ENCODE results near the gene MKX.

The MKX gene

DNA sequence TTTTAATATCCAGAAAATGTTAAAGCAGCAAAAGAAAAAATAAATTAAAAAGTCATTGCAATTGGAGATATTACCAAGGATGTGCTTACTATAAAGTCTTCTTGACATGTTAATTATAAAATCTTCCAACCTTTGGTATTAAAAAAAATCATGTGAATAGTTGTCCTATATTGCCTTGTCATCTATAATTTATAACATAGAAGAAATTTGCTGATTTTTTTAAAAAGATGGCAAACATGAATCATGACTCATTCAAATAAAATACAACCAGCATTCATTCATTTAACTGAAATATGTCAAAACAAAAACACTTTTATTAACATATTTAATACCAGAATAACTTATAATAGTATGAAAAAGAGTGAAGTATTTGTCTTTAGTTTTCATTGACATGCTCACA is 72.6 kb downstream of the MKX start:
- H3K9me3 ChIP-seq (ENCODE audit: control extremely low read depth in 1 of 5, control insufficient read depth in 4 of 5, insufficient read depth in 2 of 5, low read depth in 1 of 5, low read length in 4 of 5): no peaks in the 10 kb centered on the region
- no peak overlapping the region for H3K27ac ChIP-seq (ENCODE audit: insufficient read depth in 1 of 2, low read depth in 1 of 2, low read length in 2 of 2, poor library complexity in 1 of 2, severe bottlenecking in 2 of 2)
- H3K4me3 ChIP-seq (ENCODE audit: control insufficient read depth in 1 of 7, extremely low read depth in 1 of 7, insufficient read depth in 4 of 7, low read depth in 2 of 7, low read length in 6 of 7): no peak overlapping the region
- no peaks in the 10 kb centered on the region for H3K4me1 ChIP-seq (ENCODE audit: control extremely low read depth in 1 of 4, control insufficient read depth in 4 of 4, insufficient read depth in 4 of 4, low read length in 3 of 4)
- H3K27me3 ChIP-seq (replicated peaks in 2 of 5; ENCODE audit: control insufficient read depth in 4 of 5, insufficient read depth in 5 of 5, low read length in 4 of 5): no peaks in the 10 kb centered on the region
- no peaks in the 10 kb centered on the region for H3K36me3 ChIP-seq (ENCODE audit: control insufficient read depth in 4 of 4, insufficient read depth in 4 of 4, low read length in 3 of 4)
- DNase-seq: no peak
- ChIA-PET CTCF (interaction anchor here (1.4 kb wide), 1 partner anchor 18 kb away, joined by 3 read pairs; no protein-coding TSS in a partner anchor), POLR2A (no interaction called here)

DNA sequence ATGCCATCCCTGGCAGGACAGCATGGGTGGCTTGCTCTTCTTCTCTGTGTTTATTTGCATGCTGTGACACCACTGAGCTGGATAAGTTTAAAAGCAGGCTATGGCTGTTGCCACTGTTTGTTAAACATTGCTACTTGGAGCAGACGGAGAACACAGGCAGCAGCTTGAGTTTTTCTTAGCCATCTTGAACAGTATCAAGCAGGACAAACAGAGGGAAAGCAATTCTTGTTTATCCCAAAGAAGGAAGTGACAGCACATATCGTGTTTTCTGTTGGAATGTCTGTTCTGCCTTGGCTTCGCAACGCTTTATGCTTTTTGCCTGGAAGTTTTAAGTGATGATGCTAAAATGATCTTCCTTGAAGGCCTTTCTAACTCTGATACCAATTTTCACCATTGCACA is 73.8 kb downstream of the MKX start:
- Histone ChIP-seq H3K4me3 (ENCODE audit: control insufficient read depth in 1 of 7, extremely low read depth in 1 of 7, insufficient read depth in 4 of 7, low read depth in 2 of 7, low read length in 6 of 7) (no peak overlapping the region), H3K27me3 (replicated peaks in 2 of 5; ENCODE audit: control insufficient read depth in 4 of 5, insufficient read depth in 5 of 5, low read length in 4 of 5) (no peaks in the 10 kb centered on the region), H3K27ac (ENCODE audit: insufficient read depth in 1 of 2, low read depth in 1 of 2, low read length in 2 of 2, poor library complexity in 1 of 2, severe bottlenecking in 2 of 2) (no peak overlapping the region), H3K4me1 (ENCODE audit: control extremely low read depth in 1 of 4, control insufficient read depth in 4 of 4, insufficient read depth in 4 of 4, low read length in 3 of 4) (no peaks in the 10 kb centered on the region), H3K36me3 (ENCODE audit: control insufficient read depth in 4 of 4, insufficient read depth in 4 of 4, low read length in 3 of 4) (no peaks in the 10 kb centered on the region), H3K9me3 (ENCODE audit: control extremely low read depth in 1 of 5, control insufficient read depth in 4 of 5, insufficient read depth in 2 of 5, low read depth in 1 of 5, low read length in 4 of 5) (no peaks in the 10 kb centered on the region)
- POLR2A ChIA-PET: no interaction called here
- WGBS (ENCODE audit: insufficient coverage): 97% methylated on average over 4 of the region's 4 CpGs
- CTCF ChIA-PET: interaction anchor here (0.6 to 1.4 kb wide), 4 partner anchors 10 to 142 kb away, joined by 3 to 5 read pairs (median 3); no protein-coding TSS in a partner anchor
- DNase-seq: no peak

DNA sequence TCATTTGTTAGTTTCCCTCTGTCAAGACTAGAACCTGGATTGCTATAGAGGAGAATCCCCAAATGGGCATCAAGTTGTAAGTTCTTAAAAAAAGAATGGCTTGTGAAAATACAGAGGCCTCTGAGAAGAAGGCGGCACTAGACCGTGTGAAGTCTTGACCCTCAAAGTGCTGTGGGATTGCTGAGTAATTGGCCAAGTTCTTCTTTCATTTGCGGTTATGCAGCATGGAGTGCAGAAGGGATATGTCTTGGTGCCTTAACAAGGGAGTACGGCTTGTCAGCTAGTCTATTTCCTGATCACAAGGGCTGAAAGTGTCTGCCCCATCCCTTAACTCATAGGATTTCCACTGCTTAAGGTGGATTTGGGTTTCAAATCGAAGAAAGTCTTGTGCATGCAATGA is 81.2 kb downstream of the MKX start:
- Histone ChIP-seq H3K4me3 (ENCODE audit: control insufficient read depth in 1 of 7, extremely low read depth in 1 of 7, insufficient read depth in 4 of 7, low read depth in 2 of 7, low read length in 6 of 7) (no peak overlapping the region), H3K9me3 (ENCODE audit: control extremely low read depth in 1 of 5, control insufficient read depth in 4 of 5, insufficient read depth in 2 of 5, low read depth in 1 of 5, low read length in 4 of 5) (peaks cover 0 to 2% (median 0%) of the 10 kb centered on the region in 5 experiments), H3K27me3 (replicated peaks in 2 of 5; ENCODE audit: control insufficient read depth in 4 of 5, insufficient read depth in 5 of 5, low read length in 4 of 5) (no peaks in the 10 kb centered on the region), H3K4me1 (ENCODE audit: control extremely low read depth in 1 of 4, control insufficient read depth in 4 of 4, insufficient read depth in 4 of 4, low read length in 3 of 4) (peaks cover 0 to 4% (median 0%) of the 10 kb centered on the region in 4 experiments), H3K36me3 (ENCODE audit: control insufficient read depth in 4 of 4, insufficient read depth in 4 of 4, low read length in 3 of 4) (no peaks in the 10 kb centered on the region), H3K27ac (ENCODE audit: insufficient read depth in 1 of 2, low read depth in 1 of 2, low read length in 2 of 2, poor library complexity in 1 of 2, severe bottlenecking in 2 of 2) (no peak overlapping the region)
- DNase-seq: no peak
- POLR2A ChIA-PET: no interaction called here
- WGBS (ENCODE audit: insufficient coverage): 82% methylated on average over 4 of the region's 5 CpGs
- CTCF ChIA-PET: no interaction called here

DNA sequence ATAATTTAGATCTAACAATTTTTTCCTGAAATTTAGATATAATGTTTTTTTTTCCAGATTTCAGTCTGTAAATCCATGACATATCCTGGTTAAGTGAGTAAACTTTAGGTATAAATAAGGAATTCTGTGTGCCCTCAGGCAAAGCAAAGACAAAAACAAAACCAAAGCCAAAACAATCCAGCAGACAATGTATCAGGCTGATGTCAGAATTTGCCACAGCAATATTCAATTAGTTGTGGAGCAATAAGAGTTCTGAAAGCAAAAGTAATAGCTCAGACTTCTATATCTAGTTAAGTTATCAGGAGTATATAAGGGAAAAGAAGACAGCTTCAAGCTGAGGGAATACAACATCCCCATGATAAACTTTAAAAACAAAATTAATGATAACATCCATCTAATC is 82.0 kb downstream of the MKX start:
- ChIA-PET POLR2A (no interaction called here), CTCF (no interaction called here)
- H3K27me3 ChIP-seq (replicated peaks in 2 of 5; ENCODE audit: control insufficient read depth in 4 of 5, insufficient read depth in 5 of 5, low read length in 4 of 5): no peaks in the 10 kb centered on the region
- peaks cover 0 to 2% (median 0%) of the 10 kb centered on the region in 5 experiments for H3K9me3 ChIP-seq (ENCODE audit: control extremely low read depth in 1 of 5, control insufficient read depth in 4 of 5, insufficient read depth in 2 of 5, low read depth in 1 of 5, low read length in 4 of 5)
- H3K4me1 ChIP-seq (ENCODE audit: control extremely low read depth in 1 of 4, control insufficient read depth in 4 of 4, insufficient read depth in 4 of 4, low read length in 3 of 4): peaks cover 0 to 4% (median 0%) of the 10 kb centered on the region in 4 experiments
- H3K4me3 ChIP-seq (ENCODE audit: control insufficient read depth in 1 of 7, extremely low read depth in 1 of 7, insufficient read depth in 4 of 7, low read depth in 2 of 7, low read length in 6 of 7): no peak overlapping the region
- H3K27ac ChIP-seq (ENCODE audit: insufficient read depth in 1 of 2, low read depth in 1 of 2, low read length in 2 of 2, poor library complexity in 1 of 2, severe bottlenecking in 2 of 2): no peak overlapping the region
- H3K36me3 ChIP-seq (ENCODE audit: control insufficient read depth in 4 of 4, insufficient read depth in 4 of 4, low read length in 3 of 4): no peaks in the 10 kb centered on the region
- DNase-seq: no peak

DNA sequence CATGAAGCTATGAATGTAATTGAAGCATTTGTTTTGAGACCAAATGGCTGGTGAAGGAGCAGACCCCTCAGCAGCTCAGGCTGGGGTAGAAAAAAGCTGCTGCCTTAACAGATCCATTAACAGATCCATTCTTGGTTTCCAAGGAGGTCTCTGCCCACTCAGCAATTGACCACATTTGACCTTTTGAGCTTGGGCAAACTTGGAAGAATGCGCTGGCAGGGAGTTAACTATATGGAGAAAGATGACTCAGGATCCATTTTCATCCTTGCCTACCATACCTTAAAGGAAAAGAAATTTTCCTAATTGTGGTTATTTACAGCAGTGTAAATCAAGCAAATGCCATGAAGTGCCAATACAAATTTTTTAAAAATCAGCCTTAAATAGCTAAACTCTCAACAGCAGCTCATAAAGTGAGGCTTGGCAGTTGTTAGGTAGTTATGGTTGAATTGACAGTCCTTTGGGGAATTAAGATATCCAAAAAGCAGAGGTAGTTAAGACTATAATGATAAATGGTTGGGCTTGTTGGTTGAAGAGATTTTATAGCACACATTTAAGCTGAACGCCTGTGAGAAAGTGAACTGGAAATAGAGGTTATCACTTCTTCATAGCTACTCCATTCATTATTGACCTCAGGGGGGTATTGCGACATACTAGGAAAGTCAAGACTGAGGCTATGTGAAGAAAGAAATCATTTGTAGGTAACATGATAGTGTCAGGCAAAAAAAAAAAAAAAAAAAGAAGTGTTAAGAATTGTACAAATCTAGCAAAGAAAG is 83.9 kb downstream of the MKX start:
- ChIA-PET CTCF (interaction anchor here (1.5 kb wide), 1 partner anchor 216 kb away, joined by 5 read pairs; no protein-coding TSS in a partner anchor), POLR2A (interaction anchor here (0.6 kb wide), 1 partner anchor 552 kb away, joined by 3 read pairs; no protein-coding TSS in a partner anchor)
- Histone ChIP-seq H3K9me3 (ENCODE audit: control extremely low read depth in 1 of 5, control insufficient read depth in 4 of 5, insufficient read depth in 2 of 5, low read depth in 1 of 5, low read length in 4 of 5) (peaks cover 0 to 2% (median 0%) of the 10 kb centered on the region in 5 experiments), H3K27me3 (replicated peaks in 2 of 5; ENCODE audit: control insufficient read depth in 4 of 5, insufficient read depth in 5 of 5, low read length in 4 of 5) (no peaks in the 10 kb centered on the region), H3K27ac (ENCODE audit: insufficient read depth in 1 of 2, low read depth in 1 of 2, low read length in 2 of 2, poor library complexity in 1 of 2, severe bottlenecking in 2 of 2) (no peak overlapping the region), H3K36me3 (ENCODE audit: control insufficient read depth in 4 of 4, insufficient read depth in 4 of 4, low read length in 3 of 4) (no peaks in the 10 kb centered on the region), H3K4me3 (ENCODE audit: control insufficient read depth in 1 of 7, extremely low read depth in 1 of 7, insufficient read depth in 4 of 7, low read depth in 2 of 7, low read length in 6 of 7) (no peak overlapping the region), H3K4me1 (ENCODE audit: control extremely low read depth in 1 of 4, control insufficient read depth in 4 of 4, insufficient read depth in 4 of 4, low read length in 3 of 4) (peaks cover 0 to 4% (median 0%) of the 10 kb centered on the region in 4 experiments)
- WGBS (ENCODE audit: insufficient coverage): no CpG with 5 or more reads among the region's 3 CpGs
- no peak for DNase-seq

DNA sequence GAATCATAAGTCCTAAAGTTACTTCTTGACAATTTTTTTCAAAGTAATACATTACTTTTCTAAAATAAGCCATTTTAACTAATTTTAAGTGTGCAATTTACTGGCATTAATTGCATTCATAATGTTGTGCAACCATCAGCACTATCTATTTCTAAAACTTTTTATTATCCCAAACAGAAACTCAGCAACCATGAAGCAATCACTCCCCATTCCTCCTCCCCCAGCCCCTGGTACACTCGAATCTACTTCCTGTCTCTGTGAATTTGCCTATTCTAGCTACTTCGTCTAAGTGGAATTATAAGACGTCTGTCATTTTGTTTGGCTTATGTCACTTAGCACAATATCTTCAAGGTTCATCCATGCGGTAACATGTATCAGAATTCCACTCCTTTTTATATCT is 84.9 kb downstream of the MKX start:
- Histone ChIP-seq H3K27me3 (replicated peaks in 2 of 5; ENCODE audit: control insufficient read depth in 4 of 5, insufficient read depth in 5 of 5, low read length in 4 of 5) (no peaks in the 10 kb centered on the region), H3K4me3 (ENCODE audit: control insufficient read depth in 1 of 7, extremely low read depth in 1 of 7, insufficient read depth in 4 of 7, low read depth in 2 of 7, low read length in 6 of 7) (no peak overlapping the region), H3K9me3 (ENCODE audit: control extremely low read depth in 1 of 5, control insufficient read depth in 4 of 5, insufficient read depth in 2 of 5, low read depth in 1 of 5, low read length in 4 of 5) (no peaks in the 10 kb centered on the region), H3K27ac (ENCODE audit: insufficient read depth in 1 of 2, low read depth in 1 of 2, low read length in 2 of 2, poor library complexity in 1 of 2, severe bottlenecking in 2 of 2) (no peak overlapping the region), H3K36me3 (ENCODE audit: control insufficient read depth in 4 of 4, insufficient read depth in 4 of 4, low read length in 3 of 4) (no peaks in the 10 kb centered on the region), H3K4me1 (ENCODE audit: control extremely low read depth in 1 of 4, control insufficient read depth in 4 of 4, insufficient read depth in 4 of 4, low read length in 3 of 4) (peaks cover 0 to 4% (median 0%) of the 10 kb centered on the region in 4 experiments)
- ChIA-PET POLR2A (no interaction called here), CTCF (interaction anchor here (1.5 kb wide), 1 partner anchor 215 kb away, joined by 5 read pairs; no protein-coding TSS in a partner anchor)
- DNase-seq: peak in 1 of 3 donors; percentile 10
- WGBS (ENCODE audit: insufficient coverage): 38% methylated on average over 2 of the region's 4 CpGs

DNA sequence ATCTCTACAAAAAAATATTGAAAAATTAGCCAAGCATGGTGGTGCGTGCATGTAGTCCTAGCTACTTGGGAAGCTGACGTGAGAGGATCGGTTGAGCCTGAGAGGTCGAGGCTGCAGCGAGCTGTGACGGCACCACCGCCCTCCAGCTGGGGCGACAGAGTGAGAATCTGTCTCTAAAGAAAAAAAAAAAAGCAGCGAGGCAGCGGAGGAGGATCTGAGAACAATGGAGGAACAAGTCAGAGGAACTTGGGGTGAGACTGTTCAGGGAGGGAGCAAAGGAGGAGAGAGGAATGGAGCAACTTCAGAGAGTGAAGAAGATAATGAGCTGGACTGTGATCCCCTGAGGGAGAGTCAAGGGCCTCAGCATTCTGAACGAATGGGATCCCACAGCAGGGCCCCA is 85.4 kb downstream of the MKX start:
- Histone ChIP-seq H3K27me3 (replicated peaks in 2 of 5; ENCODE audit: control insufficient read depth in 4 of 5, insufficient read depth in 5 of 5, low read length in 4 of 5) (no peaks in the 10 kb centered on the region), H3K36me3 (ENCODE audit: control insufficient read depth in 4 of 4, insufficient read depth in 4 of 4, low read length in 3 of 4) (no peaks in the 10 kb centered on the region), H3K27ac (ENCODE audit: insufficient read depth in 1 of 2, low read depth in 1 of 2, low read length in 2 of 2, poor library complexity in 1 of 2, severe bottlenecking in 2 of 2) (no peak overlapping the region), H3K9me3 (ENCODE audit: control extremely low read depth in 1 of 5, control insufficient read depth in 4 of 5, insufficient read depth in 2 of 5, low read depth in 1 of 5, low read length in 4 of 5) (no peaks in the 10 kb centered on the region), H3K4me1 (ENCODE audit: control extremely low read depth in 1 of 4, control insufficient read depth in 4 of 4, insufficient read depth in 4 of 4, low read length in 3 of 4) (peaks cover 0 to 4% (median 0%) of the 10 kb centered on the region in 4 experiments), H3K4me3 (ENCODE audit: control insufficient read depth in 1 of 7, extremely low read depth in 1 of 7, insufficient read depth in 4 of 7, low read depth in 2 of 7, low read length in 6 of 7) (no peak overlapping the region)
- ChIA-PET CTCF (interaction anchor here (0.8 to 1.5 kb wide), 2 partner anchors 8 to 215 kb away, joined by 3 to 5 read pairs; no protein-coding TSS in a partner anchor), POLR2A (no interaction called here)
- no peak for DNase-seq
- WGBS (ENCODE audit: insufficient coverage): 90% methylated on average over 11 of the region's 11 CpGs
